SIG-M5 treated with dmso at 0.1 percent for 504 hours (cell line): ENCODE results near the gene SLFN14.
"Not testable (repeated sequence)": the region's sequence is repeated elsewhere in the genome, so short reads cannot be mapped to it uniquely, and the experiment has no call there.

ENCODE experiments used
- DNase-seq: peaks from one replicate; lab custom pipeline; 2025; ENCODE audit not compliant: unreplicated experiment; lab: John Stamatoyannopoulos, UW

Gene SLFN14

GRCh38 chr17:35559495-35560210 is 966 bp downstream of the SLFN14 start:
- no peak for DNase-seq

DNA sequence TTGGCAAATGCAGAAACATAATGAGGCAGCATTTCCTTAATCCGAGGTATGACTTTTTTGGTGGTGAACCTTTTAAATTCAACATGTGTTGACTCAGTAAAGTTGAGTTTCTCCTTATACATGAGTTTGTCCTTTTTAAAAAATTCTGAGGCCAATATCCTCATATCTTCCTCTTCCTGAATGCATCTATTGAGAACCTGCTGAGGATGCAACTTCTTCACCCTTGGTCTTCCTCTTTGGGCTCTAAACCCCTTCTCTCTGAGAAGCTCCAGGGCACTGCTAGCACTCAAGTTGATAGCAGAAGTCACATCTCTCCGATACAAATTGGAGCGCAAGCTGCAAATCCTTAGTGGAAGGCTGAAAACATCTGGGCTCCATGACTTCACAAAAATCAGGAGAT is 3.3 kb downstream of the SLFN14 start:
- DNase-seq = no peak

DNA sequence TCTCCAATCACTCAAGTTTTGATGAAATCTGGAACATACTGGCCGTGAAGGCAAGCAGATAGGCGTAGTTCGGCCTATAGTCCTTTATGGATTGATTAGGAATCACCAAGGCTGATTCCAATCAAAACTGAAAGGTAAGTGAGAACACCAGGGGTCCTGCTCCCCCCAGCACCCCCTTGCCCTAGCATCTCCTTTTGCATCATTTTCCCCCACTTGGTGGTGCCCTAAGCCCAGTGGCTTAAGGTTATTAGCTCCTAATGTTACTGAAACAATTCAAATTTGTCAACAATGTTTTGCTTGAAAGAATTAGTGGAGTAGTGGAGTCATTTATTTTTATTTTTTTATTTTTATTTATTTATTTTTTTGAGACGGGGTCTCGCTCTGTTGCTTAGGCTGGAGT is 4.9 kb downstream of the SLFN14 start:
- DNase-seq = no peak

DNA sequence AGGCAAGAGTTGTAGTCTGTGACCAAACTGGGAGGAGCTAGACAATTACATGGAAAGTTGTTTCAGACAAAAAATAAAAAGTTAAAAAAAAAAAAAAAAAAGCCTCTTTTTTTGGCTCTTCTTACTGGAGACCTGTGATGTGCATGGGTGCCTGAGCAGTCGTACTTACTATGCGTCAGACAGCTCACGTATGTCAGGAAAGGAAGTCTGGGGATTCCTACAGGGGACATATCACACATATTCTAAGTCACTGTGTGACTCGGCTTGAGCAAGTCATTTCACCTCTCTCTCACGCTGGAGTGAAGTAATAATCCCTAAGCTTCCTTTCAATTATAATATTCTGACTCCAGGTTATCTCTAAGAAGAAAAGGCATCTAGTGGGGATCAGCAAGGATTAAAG is 6.0 kb downstream of the SLFN14 start:
- DNase-seq = no peak

- no peak for DNase-seq
Observed at GRCh38 chr17:35553310-35553709, 7.3 kb downstream of the SLFN14 start.

GRCh38 chr17:35548978-35549377 is 11.6 kb downstream of the SLFN14 start:
- no peak for DNase-seq

- no peak for DNase-seq
Observed at GRCh38 chr17:35548208-35548810, 12.3 kb downstream of the SLFN14 start.

DNA sequence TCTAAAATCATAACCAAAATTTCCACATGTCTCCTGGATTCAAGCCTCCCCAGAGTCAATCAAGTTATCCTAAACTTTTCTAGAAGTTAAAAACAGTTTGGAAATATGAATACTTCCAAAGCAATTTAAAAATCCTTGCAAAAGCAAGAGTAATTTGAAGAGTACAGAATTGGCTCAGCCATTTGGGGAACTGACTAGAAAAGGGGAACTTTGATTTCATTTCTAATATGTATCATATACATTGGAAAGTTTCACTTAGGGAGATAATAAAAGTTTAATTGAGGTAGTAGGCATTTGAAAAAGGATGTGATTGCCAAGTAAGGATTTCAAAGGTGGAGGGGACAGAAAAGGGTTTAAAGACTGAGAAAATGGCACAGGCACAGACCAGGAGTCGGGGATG is 14.1 kb downstream of the SLFN14 start:
- no peak for DNase-seq

DNA sequence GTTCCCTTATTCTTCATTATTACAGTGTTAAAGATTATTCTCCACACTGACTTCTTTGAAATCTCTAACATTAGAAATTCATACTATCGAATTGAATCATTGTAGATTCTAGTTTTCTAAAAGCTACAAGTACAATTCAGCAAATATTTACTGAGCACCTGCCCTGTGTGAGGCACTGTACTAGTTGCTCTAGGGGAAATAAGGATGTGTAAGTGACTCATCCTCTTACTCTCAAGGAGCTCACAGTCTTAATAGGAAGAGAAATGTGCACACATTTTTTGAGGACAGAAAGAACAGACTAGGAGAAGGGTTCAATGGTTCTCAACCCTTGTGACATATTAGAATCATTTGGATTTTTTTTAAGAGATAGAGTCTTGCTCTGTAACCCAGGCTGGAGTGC is 15.5 kb downstream of the SLFN14 start:
- no peak for DNase-seq

DNA sequence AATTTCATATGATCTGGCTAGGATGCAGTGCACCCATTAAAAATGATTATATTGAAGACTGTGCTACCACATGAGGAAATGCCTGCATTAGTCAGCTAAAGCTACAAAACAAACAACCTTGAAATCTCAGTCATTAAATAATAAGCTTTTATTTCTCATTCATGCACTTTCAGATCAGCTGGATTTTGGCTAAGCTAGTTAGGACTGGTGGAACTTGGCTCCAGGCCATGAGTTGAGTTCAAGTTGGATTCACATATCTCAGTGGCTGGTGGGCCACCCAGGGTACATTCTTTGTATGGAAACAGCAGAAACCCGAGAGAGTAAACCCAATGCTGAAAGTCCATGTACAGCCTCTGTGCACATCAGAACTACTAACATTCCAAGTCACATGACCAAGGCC is 16.8 kb downstream of the SLFN14 start:
- DNase-seq = no peak

DNA sequence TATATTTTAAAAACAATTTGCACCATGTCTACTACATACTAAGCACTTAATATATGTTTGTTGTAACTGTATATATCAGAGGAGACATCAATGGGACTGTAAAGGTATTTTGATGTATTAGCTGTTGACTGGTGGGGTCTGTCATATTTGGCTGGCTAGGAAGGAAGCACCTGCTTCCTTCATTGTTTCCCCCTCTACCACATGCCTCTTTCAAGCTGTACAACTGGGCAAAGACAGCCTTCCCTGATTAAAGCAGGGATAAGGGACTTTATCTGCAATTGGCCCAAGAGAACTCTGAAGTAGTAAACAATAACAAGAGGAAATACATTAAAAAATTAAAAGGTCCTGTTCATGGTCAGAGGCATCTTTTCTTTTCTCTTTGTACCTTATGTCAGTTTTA is 17.6 kb downstream of the SLFN14 start:
- no peak for DNase-seq

DNA sequence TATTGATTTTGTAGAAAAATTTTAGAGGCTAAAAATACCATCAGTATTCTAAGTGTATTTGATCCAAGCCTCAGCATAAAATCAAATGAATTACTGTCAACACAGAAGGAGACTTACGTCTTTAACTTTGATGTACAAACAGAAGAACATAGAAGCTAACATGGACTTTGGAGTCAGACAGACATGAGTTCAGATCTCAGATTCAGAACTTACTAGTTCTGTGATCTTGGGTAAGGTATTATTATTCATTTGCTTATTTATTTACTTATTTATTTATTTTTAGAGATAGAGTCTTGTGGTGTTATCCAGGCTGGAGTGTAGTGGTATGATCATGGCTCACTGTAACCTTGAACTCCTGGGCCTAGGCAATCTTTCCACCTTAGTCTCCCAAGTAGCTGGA is 19.2 kb downstream of the SLFN14 start:
- no peak for DNase-seq

DNA sequence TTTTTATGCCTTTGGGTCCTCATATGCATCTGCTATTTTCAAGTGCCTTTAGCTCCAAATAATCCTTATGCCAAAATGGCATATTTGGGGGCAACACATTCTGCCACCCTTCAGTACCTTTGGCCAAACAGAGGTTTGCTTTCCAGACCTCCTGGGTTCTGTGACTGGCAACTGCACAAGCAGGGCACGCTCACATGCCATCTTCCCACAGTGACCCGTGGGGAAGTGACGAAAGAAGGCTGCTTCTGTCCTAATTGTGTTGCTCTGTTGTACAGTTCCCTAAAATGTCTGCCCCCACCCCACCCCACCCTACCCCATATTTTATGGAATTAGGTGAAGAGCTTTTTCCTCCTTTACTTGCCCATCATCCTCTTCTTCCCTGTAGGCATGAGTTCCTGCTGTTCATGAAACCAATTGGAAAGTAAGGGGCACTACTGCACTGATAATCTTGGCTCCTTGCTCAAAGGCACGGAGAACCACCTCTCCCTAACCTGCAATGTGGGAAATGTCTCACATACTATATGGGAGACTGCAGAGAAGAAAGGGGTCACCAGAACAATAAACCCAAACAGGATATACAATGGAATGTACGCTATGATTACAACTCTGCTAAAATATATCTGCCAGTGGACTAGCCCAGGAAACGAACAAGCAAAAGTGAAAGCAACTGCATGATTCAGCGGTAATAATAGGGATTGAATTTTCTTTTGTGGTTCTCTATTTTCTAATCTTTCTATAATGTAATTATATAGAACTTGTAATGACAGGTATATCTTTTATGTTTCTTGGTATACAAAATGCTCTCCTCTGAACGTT is 19.8 kb downstream of the SLFN14 start:
- DNase-seq = peak; percentile 76

GRCh38 chr17:35539659-35540026 is 21.0 kb downstream of the SLFN14 start:
- DNase-seq = no peak

GRCh38 chr17:35537601-35538141 is 22.9 kb downstream of the SLFN14 start, which contains the start of gene SLFN12L:
Gene SLFN12L, minus strand, starts transcription at chr17:35537678. Its CDS starts 15,314 bp downstream, at chr17:35522364.
- no peak for DNase-seq

DNA sequence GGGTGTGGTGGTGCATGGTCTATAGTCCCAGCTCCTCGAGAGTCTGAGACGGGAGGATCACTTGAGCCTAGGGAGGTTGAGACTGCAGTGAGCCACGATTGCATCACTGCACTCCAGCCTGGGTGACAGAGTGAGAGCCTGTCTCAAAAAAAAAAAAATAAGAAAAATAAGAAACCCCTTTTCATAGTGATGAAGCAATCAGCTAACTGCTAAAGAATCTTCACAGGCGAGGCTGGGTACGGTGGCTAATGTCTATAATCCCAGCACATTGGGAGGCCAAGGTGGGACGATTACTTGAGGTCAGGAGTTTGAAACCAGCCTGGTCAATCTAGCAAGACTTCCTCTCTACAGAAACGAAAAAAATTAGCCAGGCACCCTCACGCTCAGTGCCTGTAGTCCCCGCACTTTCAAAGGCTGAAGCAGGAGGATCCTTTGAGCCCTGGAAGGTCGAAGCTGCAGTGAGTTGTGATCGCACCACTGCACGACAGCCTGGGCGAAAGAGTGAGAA is 23.9 kb downstream of the SLFN14 start:
- peak; percentile 45 for DNase-seq

GRCh38 chr17:35535406-35535805 is 25.2 kb downstream of the SLFN14 start:
- not testable (repeated sequence) for DNase-seq

DNA sequence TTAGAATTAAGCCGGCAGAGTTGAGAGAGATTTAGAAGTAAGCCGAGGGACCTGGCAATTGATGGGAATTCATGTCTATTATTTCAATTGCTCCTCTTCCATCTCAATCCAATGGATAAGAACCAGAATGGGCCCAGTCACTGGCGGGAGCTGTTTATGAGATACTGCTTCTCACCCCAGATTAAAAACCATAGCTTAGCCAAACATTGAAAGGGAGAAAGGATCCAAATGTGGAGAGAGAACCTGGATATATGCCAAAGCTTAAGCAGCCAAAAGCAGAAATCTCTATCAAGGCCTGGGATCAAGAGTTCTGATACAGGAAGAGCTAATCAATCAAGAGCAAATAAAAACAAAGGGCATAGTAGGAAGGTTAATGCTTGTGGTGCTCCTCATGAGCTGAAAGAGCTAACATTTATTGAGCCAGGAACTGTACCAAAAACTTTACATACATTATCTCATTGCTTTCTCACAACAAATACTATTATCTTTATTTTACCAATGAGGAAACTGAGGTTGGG is 26.0 kb downstream of the SLFN14 start:
- no peak for DNase-seq

DNA sequence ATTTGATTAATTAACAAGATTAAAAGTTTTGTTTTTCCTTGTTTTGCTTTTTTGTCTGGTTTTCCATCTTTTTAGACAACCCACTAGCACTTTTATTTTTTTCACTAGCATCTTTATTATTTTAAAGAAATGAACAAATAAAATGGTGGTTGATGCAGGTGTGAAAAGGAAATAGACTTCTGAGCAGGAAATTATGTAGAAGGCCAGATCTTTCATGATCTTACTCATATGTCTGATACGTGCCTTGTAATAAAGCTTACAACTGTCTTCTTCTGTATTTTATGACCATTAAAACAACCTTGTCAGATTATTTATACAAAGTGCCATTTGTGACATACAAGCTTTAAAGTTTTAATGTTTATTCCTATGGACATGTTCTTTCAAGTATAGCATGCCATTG is 29.5 kb downstream of the SLFN14 start:
- no peak for DNase-seq

GRCh38 chr17:35529866-35530265 is 30.8 kb downstream of the SLFN14 start:
- no peak for DNase-seq

GRCh38 chr17:35529326-35529725 is 31.3 kb downstream of the SLFN14 start:
- DNase-seq = not testable (repeated sequence)
